NCI-H146 treated with DMSO at 0.1 percent for 48 hours (cell line): ENCODE results near the gene C1GALT1.

ENCODE experiments used
- DNase-seq: peaks from one replicate; lab custom pipeline; 2025; ENCODE audit not compliant: unreplicated experiment; lab: John Stamatoyannopoulos, UW

C1GALT1 gene

DNA sequence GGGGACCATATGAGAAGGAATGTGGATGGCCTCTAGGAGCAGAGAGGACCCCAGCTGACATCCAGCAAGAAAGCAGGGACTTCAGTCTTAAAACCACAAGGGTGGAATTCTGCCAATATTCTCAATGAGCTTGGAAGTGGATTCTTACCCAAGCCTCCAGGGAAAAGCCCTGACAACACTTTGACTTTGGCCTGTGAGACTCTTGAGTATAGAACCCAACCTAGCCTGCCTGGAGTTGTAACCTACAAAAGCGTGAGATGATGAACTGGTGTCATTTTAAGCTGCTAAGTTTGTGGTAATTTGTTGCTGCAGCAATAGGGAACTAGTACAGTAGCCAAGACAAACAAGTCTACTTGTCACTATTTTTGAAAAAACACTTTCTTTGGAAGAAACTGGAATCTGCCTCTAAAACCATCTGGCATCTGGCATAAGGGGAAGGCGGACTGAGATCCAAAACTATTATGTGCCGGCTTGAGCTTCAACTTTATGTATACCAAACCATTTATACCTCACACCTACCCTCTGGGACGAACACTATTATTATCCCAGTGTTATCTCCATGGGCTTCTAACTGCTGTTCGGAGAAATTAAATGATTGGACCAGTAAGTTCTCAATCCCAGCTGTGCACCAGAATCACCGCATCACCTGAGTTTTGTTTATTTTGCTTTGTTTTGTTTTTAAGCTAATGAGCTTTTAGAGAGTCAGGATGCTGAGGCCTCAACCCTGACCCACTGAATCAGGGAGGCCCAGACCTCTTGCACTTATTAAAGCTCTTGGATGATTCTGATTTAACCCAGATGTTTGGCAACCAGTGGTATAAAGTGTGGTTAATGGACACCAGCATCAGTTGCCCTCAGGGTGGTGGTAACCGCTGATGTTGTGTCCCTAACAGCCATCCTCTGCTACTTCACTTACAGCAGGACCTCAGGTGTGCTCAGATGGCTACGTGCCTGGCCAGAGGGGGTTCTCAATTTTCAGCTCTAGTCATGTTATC is 83.0 kb downstream of the C1GALT1 start:
- DNase-seq = no peak

- no peak for DNase-seq
These were observed 84.0 kb downstream of the C1GALT1 start for GRCh38 chr7:7266257-7266881.

DNA sequence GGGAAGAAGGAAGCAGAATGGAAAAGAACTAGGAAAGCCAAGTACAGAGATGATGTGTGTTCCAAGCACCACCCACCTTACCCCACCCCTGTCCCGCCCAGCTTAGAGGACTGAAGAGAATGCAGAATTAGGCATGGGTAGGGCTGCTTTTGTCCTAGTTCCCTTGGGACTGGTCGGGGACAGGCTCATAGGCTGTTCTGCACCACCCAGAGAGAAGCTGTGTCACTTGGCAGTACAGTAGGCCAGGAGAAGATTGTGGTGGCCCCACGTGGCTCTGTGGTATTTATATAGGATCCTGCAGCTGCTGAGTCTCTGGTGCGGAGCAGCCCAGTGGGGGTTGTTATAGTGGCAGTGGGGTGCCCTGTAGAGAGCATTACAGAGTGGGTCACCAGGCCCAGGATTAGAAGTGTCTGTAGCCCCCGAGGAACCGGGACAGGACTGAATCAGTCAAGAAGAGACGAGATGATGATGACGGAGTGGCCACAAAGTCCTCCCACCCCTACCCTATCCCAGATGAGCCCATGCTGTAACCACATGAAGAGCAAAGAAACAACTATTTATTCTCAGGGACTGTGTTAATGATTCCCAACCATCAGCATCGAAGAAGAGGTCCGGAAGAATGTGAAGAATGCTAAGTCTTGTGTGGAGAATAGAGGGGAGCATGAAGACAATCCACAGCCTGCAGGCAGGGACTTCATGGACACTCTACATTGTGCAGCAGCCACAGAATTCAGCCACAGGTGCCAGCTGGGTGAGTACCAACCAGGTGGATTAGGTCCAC is 88.9 kb downstream of the C1GALT1 start:
- no peak for DNase-seq

GRCh38 chr7:7272294-7272693 is 90.0 kb downstream of the C1GALT1 start:
- DNase-seq = no peak

DNA sequence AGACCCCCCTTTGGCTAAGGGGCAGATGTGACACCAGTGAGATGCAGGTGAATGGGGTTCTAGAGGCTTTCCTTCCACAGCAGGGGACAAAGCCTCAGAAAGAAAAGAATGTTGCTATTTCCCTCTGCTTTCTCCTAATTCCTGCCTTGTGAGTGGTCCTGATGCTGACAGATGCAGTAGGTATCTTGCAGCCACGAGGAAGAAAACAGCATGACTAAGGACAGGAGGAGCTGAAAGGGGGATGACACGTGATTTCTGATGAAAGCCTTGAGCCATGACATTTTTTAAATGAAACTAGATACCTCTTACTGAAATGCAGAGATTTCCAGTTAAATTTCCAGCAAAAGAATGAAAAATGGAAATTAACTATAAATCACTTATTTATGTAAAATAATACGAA is 92.4 kb downstream of the C1GALT1 start:
- DNase-seq = no peak

DNA sequence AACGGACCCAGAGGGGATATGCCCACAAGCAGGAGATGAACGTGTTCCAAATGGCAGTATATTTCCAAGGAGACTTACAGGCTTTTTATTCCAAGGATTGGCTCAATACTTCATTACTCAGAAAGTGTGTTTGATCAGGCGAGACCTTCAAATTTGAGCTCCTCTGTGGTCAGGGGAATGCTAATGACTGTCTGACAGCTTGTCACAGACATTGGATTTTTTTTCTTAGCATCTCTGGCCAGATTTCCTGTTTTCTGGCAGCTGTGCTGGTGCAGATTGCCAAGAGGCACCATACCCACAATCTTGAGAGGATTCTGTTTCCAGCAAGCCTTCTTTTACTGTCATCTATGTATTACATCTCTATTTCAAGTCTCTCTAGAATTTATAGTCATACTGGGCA is 93.8 kb downstream of the C1GALT1 start:
- no peak for DNase-seq

- DNase-seq = no peak
These were observed 108.2 kb downstream of the C1GALT1 start for GRCh38 chr7:7290429-7291122.

DNA sequence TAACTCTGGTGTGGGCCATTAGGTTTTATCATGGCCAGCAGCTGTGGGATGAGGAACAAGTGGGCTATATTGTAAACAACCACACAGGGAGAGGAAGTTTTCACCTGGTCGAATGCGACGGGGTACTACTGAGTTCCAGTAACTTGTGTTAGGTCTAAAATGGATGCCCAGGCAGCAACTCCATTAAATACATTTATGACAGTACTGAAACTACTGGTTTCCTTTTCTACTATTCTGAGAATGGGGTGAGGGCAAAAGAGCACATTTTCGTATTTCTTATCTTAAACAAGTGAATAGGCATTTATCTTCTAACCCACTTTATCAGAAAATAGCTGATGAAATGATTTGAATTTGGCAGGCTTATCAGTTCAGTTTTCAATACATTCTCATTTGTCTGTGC is 109.7 kb downstream of the C1GALT1 start:
- DNase-seq = no peak

- DNase-seq = no peak
These were observed 110.3 kb downstream of the C1GALT1 start for GRCh38 chr7:7292608-7293007.

- no peak for DNase-seq
These were observed 110.7 kb downstream of the C1GALT1 start for GRCh38 chr7:7293092-7293491.

DNA sequence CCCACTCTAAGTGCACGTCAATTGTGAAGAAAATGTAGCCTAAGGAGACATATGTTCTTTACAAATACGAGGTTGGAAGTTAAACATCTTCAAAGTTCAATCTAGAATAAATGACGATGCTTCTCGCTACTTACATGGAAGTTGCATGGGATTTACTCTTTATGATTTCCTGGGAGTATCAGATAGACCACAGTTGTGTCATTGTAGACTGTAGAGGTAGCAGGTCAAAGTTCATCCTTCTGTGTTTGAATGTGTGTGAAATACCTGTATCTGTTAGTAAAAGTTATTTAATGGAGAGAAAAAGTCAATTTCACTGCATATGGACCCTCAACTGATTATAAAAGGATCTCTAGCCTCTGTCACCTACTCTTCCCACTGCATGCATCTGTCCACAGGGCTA is 112.6 kb downstream of the C1GALT1 start:
- no peak for DNase-seq
